Heart left ventricle (tissue), 16 donors: Measurements from ENCODE around the gene RPL7A. TPM values are rescaled to one million over a fixed set of nuclear protein-coding genes. Genes with fewer than 3 reads are reported as not detected.
"Not testable (repeated sequence)": the region's sequence is repeated elsewhere in the genome, so short reads cannot be mapped to it uniquely, and the experiment has no call there.

ENCODE experiments used
- ATAC-seq, 4 donors: fragments of 200-7000 bp; cut with Tn5 transposase; one replicate each; pipeline ENCODE4 v1.9.1; 2020 to 2022; ENCODE audit warnings: moderate library complexity in 4 of 4, mild to moderate bottlenecking in 3 of 4, moderate number of reproducible peaks in 1 of 4
- DNase-seq, 5 donors: peaks; one replicate each; pipeline ENCODE4 v3.0.0-alpha.2; 2020
- H3K27ac ChIP-seq, 12 donors: fragments of 200-600 bp; sonication (generic) in 4 of 12; one replicate each; pipeline versions ENCODE4 v1.5.0 to v1.8.0; 2016 to 2022; ENCODE audit warnings: mild to moderate bottlenecking in 2 of 12
- H3K27me3 ChIP-seq, 9 donors: fragments of 200-600 bp; sonication (generic) in 2 of 9; one replicate each; pipeline versions ENCODE4 v1.5.1 to v1.8.0; 2016 to 2022; ENCODE audit warnings: mild to moderate bottlenecking in 3 of 9
- H3K36me3 ChIP-seq, 9 donors: fragments of 200-600 bp; sonication (generic) in 2 of 9; one replicate each; pipeline versions ENCODE4 v1.5.0 to v1.8.0; 2018 to 2022; ENCODE audit warnings: mild to moderate bottlenecking in 2 of 9
- H3K4me1 ChIP-seq, 12 donors: fragments of 200-600 bp; sonication (generic) in 4 of 12; one replicate each; pipeline versions ENCODE4 v1.5.0 to v1.8.0; 2016 to 2022; ENCODE audit warnings: mild to moderate bottlenecking in 3 of 12
- H3K4me3 ChIP-seq, 12 donors: fragments of 200-600 bp; sonication (generic) in 4 of 12; one replicate each; pipeline versions ENCODE4 v1.5.0 to v1.8.0; 2017 to 2022; ENCODE audit warnings: mild to moderate bottlenecking in 9 of 12, moderate library complexity in 4 of 12
- H3K9me3 ChIP-seq, 12 donors: fragments of 200-600 bp; sonication (generic) in 4 of 12; one replicate each; pipeline versions ENCODE4 v1.5.0 to v1.8.0; 2016 to 2022; ENCODE audit warnings: mild to moderate bottlenecking in 1 of 12
- POLR2A ChIP-seq, 2 donors: fragments of 450-650 bp; IDR thresholded peaks; one replicate each; pipeline ENCODE4 v1.6.1; 2017; ENCODE audit warnings: antibody characterized with exemption in 2 of 2, mild to moderate bottlenecking in 2 of 2, moderate library complexity in 2 of 2
- WGBS, 4 donors: extraction: QIAGEN DNeasy Blood & Tissue Kit in 2 of 4; methylation state at CpG; one replicate each; pipeline versions ENCODE4 v1.1.5 to v1.1.7; 2013 to 2018; 5-methylcytosine and 5-hydroxymethylcytosine counted together
- intact Hi-C, 10 donors: fragments of 100-400 bp; cut with DNase I; formaldehyde crosslinking; loops; one replicate each; pipeline versions ENCODE4 v1.11.1 to v1.14.2; 2022
- polyA plus RNA-seq, 2 donors: library from polyadenylated mRNA; stranded (reverse); fragments of 200-250 nt; gene quantifications; one replicate each; pipeline ENCODE4 v1.2.3, GENCODE V29; 2013
- total RNA-seq, 9 donors: library from RNA; depleted of rRNA in 2 of 9; stranded (reverse); fragments of >200 nt in 2 of 9; fragmentation: NEBNext Ultra II Directional in 3 of 9; extraction: Animal tissue kit (Norgen Biotek cat#: 25700) in 3 of 9; gene quantifications; one replicate each; pipeline versions ENCODE4 v1.1.0 to v1.2.4, GENCODE V29; 2016 to 2023
- TF ChIP-seq, protein P1 (sequence below), 12 donors: fragments of 200-600 bp; sonication (generic) in 4 of 12; IDR thresholded peaks; one replicate each; pipeline versions ENCODE4 v1.5.0 to v1.8.0; 2018 to 2022; ENCODE audit warnings: antibody characterized with exemption in 12 of 12, mild to moderate bottlenecking in 5 of 12
- donor health status: ischemic (EF 13 %, LVEDD 7.1; RV severe dilation, severe dysfunction).
- donor health status: healthy with polysubstance abuse.
- donor health status: DM: no; HTN: yes; CAD: no.
- donor health status: DM: no; HTN: no; CAD: no.
- donor health status: ischemic (EF 25% LVEDD 6.9; RV normal size, moderate dysfunction).
- donor health status: ischemic (EF 25% LVEDD 5.7; RV mildly dilated, moderate dysfunction).
- donor health status: healthy.
- donor health status: DM: yes; HTN: yes; CAD: no.
- donor health status: ischemic (EF 35%, LVEDD 5.7; RV mildly dilated, moderate dysfunction).
- donor health status: nonischemic (EF 11% LVEDD 7.7; RV severe dilation, severe dysfunction).
- donor health status: DM: yes; HTN: yes; CAD: no.
- donor health status: PGD.
- donor health status: ischemic (EF 29% LVEDD 5.4; RV normal size, mild dysfunction).
- donor health status: nonischemic (EF 23%, LVEDD 6.1; RV moderate dilation, normal function).

The RPL7A gene
- total and polyA plus RNA-seq, 11 donors: 845 to 2,727 (median 1,045) TPM

GRCh38 chr9:133389025-133389557, 41.1 kb downstream of the RPL7A start:
- WGBS, 4 donors: 90 to 98% (median 96%) methylated on average over 8 to 12 of the region's 12 CpGs
- DNase-seq (no peak), ATAC-seq (no peak)
- no peaks in the 10 kb centered on the region for H3K9me3 ChIP-seq
- H3K27ac ChIP-seq: no peak overlapping the region
- intact Hi-C loops: no loop called here
- H3K4me3 ChIP-seq: no peak overlapping the region
- H3K27me3 ChIP-seq: peaks cover 0 to 9% (median 0%) of the 10 kb centered on the region in 9 donors
- TF ChIP-seq, protein P1, sequence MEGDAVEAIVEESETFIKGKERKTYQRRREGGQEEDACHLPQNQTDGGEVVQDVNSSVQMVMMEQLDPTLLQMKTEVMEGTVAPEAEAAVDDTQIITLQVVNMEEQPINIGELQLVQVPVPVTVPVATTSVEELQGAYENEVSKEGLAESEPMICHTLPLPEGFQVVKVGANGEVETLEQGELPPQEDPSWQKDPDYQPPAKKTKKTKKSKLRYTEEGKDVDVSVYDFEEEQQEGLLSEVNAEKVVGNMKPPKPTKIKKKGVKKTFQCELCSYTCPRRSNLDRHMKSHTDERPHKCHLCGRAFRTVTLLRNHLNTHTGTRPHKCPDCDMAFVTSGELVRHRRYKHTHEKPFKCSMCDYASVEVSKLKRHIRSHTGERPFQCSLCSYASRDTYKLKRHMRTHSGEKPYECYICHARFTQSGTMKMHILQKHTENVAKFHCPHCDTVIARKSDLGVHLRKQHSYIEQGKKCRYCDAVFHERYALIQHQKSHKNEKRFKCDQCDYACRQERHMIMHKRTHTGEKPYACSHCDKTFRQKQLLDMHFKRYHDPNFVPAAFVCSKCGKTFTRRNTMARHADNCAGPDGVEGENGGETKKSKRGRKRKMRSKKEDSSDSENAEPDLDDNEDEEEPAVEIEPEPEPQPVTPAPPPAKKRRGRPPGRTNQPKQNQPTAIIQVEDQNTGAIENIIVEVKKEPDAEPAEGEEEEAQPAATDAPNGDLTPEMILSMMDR (IDR thresholded peaks at IDR 0.05): no peak
- no peak for TF ChIP-seq POLR2A (IDR thresholded peaks at IDR 0.05)
- H3K4me1 ChIP-seq: no peaks in the 10 kb centered on the region
- no peaks in the 10 kb centered on the region for H3K36me3 ChIP-seq

DNA sequence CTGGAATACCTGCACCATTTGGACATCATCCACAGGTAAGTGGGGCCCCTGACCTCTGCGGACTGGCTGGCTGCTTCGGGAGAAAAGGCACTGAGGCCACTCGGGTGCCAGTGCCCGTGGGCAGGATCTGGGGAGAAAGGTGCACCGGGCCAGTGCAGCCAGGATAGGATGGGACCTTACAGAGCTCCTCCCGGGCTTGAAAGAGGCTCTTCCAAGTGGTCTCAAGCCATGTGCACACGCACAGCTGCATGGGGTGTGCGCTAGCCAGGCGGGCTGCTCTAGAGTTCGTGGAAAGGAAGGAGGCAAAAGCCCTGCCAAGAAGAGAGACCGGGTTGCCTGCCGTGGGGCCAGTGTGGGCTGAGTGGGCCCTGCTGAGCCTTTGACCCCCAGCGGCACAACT, 41.5 kb downstream of the RPL7A start:
- intact Hi-C loops: no loop called here
- 82 to 87% (median 84%) methylated on average over 12 to 13 of the region's 13 CpGs for WGBS, 4 donors
- no peaks in the 10 kb centered on the region for H3K9me3 ChIP-seq
- H3K27me3 ChIP-seq: peaks cover 0 to 12% (median 0%) of the 10 kb centered on the region in 9 donors
- TF ChIP-seq, protein P1 (IDR thresholded peaks at IDR 0.05): no peak
- no peak for TF ChIP-seq POLR2A (IDR thresholded peaks at IDR 0.05)
- ATAC-seq (no peak), DNase-seq (no peak)
- no peak overlapping the region for H3K27ac ChIP-seq
- no peak overlapping the region for H3K4me3 ChIP-seq
- H3K36me3 ChIP-seq: no peaks in the 10 kb centered on the region
- H3K4me1 ChIP-seq: no peaks in the 10 kb centered on the region

- intact Hi-C loops: no loop called here
Measured at GRCh38 chr9:133390713-133391112, 42.7 kb downstream of the RPL7A start.

DNA sequence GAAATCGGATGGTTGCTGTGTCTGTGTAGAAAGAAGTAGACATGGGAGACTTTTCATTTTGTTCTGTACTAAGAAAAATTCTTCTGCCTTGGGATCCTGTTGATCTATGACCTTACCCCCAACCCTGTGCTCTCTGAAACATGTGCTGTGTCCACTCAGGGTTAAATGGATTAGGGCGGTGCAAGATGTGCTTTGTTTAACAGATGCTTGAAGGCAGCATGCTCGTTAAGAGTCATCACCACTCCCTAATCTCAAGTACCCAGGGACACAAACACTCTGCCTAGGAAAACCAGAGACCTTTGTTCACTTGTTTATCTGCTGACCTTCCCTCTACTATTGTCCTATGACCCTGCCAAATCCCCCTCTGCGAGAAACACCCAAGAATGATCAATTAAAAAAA, 43.4 kb downstream of the RPL7A start:
- H3K27me3 ChIP-seq: peaks cover 0 to 19% (median 0%) of the 10 kb centered on the region in 9 donors
- DNase-seq, H3K27ac ChIP-seq, ATAC-seq, intact Hi-C loops, H3K9me3 ChIP-seq, H3K4me3 ChIP-seq, H3K4me1 ChIP-seq, H3K36me3 ChIP-seq: not testable (repeated sequence)
- 49 to 73% (median 54%) methylated on average over 2 to 3 of the region's 4 CpGs for WGBS, 4 donors

More at GRCh38 chr9:133390713-133391112, 42.7 kb downstream of the RPL7A start:
- H3K27me3 ChIP-seq: peaks cover 0 to 19% (median 0%) of the 10 kb centered on the region in 9 donors
- DNase-seq: peak in 1 of 5 donors; percentile 18
- ATAC-seq: no peak
- TF ChIP-seq, protein P1 (IDR thresholded peaks at IDR 0.05): no peak
- WGBS, 4 donors: 81 to 90% (median 85%) methylated on average over 7 of the region's 7 CpGs
- H3K4me1 ChIP-seq: no peaks in the 10 kb centered on the region
- H3K27ac ChIP-seq: no peak overlapping the region
- H3K36me3 ChIP-seq: no peaks in the 10 kb centered on the region
- H3K4me3 ChIP-seq: no peak overlapping the region
- H3K9me3 ChIP-seq: no peaks in the 10 kb centered on the region

DNA sequence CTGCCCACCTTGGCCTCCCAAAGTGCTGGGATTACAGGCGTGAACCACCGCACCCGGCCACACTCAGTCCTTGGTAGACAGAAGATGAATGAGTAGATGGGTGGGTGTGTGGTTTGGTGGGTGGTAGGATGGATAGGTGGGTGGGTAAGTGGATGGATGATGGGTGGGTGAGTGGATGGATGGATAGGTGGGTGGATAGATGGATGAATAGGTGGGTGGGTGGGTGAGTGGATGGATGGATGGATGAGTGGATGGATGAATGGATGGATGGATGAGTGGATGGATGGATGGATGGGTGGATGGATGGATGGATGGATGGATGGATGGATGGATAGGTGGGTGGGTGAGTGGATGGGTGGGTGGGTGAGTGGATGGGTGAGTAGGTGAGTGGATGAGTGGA, 44.3 kb downstream of the RPL7A start:
- H3K4me3 ChIP-seq, H3K4me1 ChIP-seq, H3K27ac ChIP-seq, DNase-seq, ATAC-seq, H3K9me3 ChIP-seq, H3K36me3 ChIP-seq, intact Hi-C loops: not testable (repeated sequence)
- H3K27me3 ChIP-seq: peaks cover 0 to 19% (median 0%) of the 10 kb centered on the region in 9 donors
- 89 to 99% (median 97%) methylated on average over 3 of the region's 3 CpGs for WGBS, 4 donors
